ENCODE measurements around the gene SLC35C1. TPM values are rescaled to one million over a fixed set of nuclear protein-coding genes. Genes with fewer than 3 reads are reported as not detected.
A peak's percentile ranks its signal among the peaks of the same experiment; 100 is the strongest.

The SLC35C1 gene
- total RNA-seq, 1 experiment from 2014 or later, result 9.5 TPM

DNA sequence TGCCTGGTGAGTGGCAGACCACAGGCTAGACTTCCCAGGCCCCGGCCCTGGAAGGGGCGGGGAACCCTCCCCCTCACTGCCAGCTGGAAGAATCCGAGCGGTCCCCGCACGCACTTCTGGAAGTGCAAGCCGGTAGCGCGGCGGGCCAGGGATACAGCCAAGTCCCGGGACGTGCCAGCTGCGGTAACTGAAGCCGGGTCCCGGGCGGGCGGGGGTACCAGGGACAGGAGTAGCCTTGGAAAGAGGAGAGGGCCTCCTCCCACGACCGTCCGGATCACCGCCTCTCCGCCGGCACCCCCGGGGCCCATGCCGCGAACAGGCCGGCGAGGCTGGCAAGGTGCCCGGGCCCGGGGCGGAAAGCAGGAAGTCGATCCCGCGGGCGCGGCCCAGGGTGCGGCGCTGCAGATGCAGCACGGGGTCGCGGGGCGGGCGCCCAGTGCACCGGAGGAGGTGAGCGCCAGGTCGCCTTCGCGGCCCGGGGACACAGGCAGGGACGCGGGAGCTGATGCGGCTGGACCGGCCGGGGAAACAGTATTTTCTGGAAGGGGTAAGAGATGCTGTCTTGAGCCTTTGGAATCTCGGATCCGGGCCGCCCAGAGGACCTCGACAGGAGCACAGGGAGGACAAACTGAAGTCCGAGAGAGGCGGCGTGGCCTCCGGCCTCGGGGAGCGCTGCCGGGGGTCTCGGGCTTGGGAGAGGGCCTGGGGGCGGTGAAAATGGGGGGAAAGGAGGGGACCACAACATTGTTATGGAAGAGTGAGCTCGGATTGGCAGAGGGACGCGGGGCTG, 783 bp upstream of the SLC35C1 start:
- peak overlapping the region; percentile 98 for H3K4me2 ChIP-seq (ENCODE audit: low read length)
- TF ChIP-seq, protein P1, sequence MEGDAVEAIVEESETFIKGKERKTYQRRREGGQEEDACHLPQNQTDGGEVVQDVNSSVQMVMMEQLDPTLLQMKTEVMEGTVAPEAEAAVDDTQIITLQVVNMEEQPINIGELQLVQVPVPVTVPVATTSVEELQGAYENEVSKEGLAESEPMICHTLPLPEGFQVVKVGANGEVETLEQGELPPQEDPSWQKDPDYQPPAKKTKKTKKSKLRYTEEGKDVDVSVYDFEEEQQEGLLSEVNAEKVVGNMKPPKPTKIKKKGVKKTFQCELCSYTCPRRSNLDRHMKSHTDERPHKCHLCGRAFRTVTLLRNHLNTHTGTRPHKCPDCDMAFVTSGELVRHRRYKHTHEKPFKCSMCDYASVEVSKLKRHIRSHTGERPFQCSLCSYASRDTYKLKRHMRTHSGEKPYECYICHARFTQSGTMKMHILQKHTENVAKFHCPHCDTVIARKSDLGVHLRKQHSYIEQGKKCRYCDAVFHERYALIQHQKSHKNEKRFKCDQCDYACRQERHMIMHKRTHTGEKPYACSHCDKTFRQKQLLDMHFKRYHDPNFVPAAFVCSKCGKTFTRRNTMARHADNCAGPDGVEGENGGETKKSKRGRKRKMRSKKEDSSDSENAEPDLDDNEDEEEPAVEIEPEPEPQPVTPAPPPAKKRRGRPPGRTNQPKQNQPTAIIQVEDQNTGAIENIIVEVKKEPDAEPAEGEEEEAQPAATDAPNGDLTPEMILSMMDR (conservative IDR thresholded peaks at IDR 0.05; ENCODE audit: low read depth, low read length), result no peak
- TF ChIP-seq EZH2 (IDR thresholded peaks at IDR 0.05; ENCODE audit: low read length, unreplicated experiment), result no peak
- H3K4me1 ChIP-seq (ENCODE audit: insufficient read depth, low read length), result peaks cover 26% of the 10 kb centered on the region
- H3K27me3 ChIP-seq (ENCODE audit: low read length), result no peaks in the 10 kb centered on the region
- POLR2A ChIA-PET (ENCODE audit: unreplicated experiment), result no interaction called here
- H3F3A ChIP-seq (ENCODE audit: low read length, unreplicated experiment), result no peaks in the 10 kb centered on the region
- H3K9ac ChIP-seq (ENCODE audit: low read length), result peak overlapping the region; percentile 68
- intact Hi-C loops (cut with micrococcal nuclease), result loop anchor here (2.0 kb wide), 1 partner anchor 39 kb away; no protein-coding TSS in a partner anchor
- no peak overlapping the region for H3K27ac ChIP-seq (ENCODE audit: low read length)
- no peaks in the 10 kb centered on the region for H3K9me2 ChIP-seq (replicated peaks; ENCODE audit: low read length)
- peak overlapping the region; percentile 97 for H2AFZ ChIP-seq (ENCODE audit: low read length)
- H3K4me3 ChIP-seq (ENCODE audit: low read length), result peak overlapping the region; percentile 91
- H3K79me2 ChIP-seq (ENCODE audit: low read length), result peaks cover 28% of the 10 kb centered on the region
- CTCF ChIA-PET, result interaction anchor here (1.1 kb wide), 1 partner anchor 32 kb away, joined by 4 read pairs; no protein-coding TSS in a partner anchor
- peaks cover 3% of the 10 kb centered on the region; the same call in 1 of the 2 replicates for H4K20me1 ChIP-seq (ENCODE audit: low read length)
- BruUV-seq (replicated peaks), result no TSS peak
- 0 out of 2 replicates have a peak, but pooled peaks cover 2% of the 10 kb centered on the region for H3K36me3 ChIP-seq (ENCODE audit: low read depth, low read length)
- DNase-seq (peak; percentile 53), ATAC-seq (peak; percentile 45)
- H3K9me3 ChIP-seq (ENCODE audit: low read length), result no peaks in the 10 kb centered on the region

DNA sequence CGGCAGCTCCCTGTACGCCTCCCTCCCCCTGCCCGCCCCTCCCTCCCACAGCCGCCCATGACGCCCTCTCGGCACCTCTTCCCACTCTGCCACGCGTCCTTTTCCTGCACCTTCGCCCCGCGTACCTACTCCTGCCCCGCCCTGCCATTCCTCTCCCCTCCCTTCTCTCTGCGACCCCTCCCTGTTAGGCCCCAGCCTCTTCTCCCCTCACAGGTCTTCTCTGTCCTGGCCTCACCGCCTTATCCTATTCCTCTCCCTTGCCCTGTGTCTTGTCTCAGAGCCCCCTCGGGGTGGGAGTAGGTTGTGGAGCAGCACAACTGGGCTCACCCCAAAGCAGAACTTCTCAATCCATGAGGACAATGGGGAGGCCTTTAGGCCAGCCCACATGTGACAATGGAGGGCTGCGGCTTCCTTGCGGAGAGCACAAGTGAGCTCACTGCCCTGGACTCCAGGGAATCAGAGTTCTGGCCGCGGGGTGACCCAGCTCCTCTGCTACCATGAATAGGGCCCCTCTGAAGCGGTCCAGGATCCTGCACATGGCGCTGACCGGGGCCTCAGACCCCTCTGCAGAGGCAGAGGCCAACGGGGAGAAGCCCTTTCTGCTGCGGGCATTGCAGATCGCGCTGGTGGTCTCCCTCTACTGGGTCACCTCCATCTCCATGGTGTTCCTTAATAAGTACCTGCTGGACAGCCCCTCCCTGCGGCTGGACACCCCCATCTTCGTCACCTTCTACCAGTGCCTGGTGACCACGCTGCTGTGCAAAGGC, 539 bp downstream of the SLC35C1 start:
- TF ChIP-seq EZH2 (IDR thresholded peaks at IDR 0.05; ENCODE audit: low read length, unreplicated experiment), result no peak
- no peak for TF ChIP-seq EZH2phosphoT487 (IDR thresholded peaks at IDR 0.05; ENCODE audit: borderline replicate concordance, low read length)
- ATAC-seq (peak; percentile 42), DNase-seq (peak; percentile 27)
- POLR2A ChIA-PET (ENCODE audit: unreplicated experiment), result no interaction called here
- peak overlapping the region; percentile 75 for H2AFZ ChIP-seq (ENCODE audit: low read length)
- peak overlapping the region; percentile 20; the same call in 1 of the 2 replicates for H3K27ac ChIP-seq (ENCODE audit: low read length)
- BruUV-seq (replicated peaks), result TSS peak; percentile 44
- no peaks in the 10 kb centered on the region for H3F3A ChIP-seq (ENCODE audit: low read length, unreplicated experiment)
- intact Hi-C loops (cut with micrococcal nuclease), result loop anchor here (2.0 kb wide), 1 partner anchor 37 kb away; no protein-coding TSS in a partner anchor
- H3K36me3 ChIP-seq (ENCODE audit: low read depth, low read length), result 0 out of 2 replicates have a peak, but pooled peaks cover 4% of the 10 kb centered on the region
- peak overlapping the region; percentile 98 for H3K4me2 ChIP-seq (ENCODE audit: low read length)
- peak overlapping the region; percentile 68 for H3K9ac ChIP-seq (ENCODE audit: low read length)
- peaks cover 26% of the 10 kb centered on the region for H3K4me1 ChIP-seq (ENCODE audit: insufficient read depth, low read length)
- no peaks in the 10 kb centered on the region for H3K9me3 ChIP-seq (ENCODE audit: low read length)
- peak overlapping the region; percentile 91 for H3K4me3 ChIP-seq (ENCODE audit: low read length)
- peaks cover 28% of the 10 kb centered on the region for H3K79me2 ChIP-seq (ENCODE audit: low read length)
- no peaks in the 10 kb centered on the region for H3K9me2 ChIP-seq (replicated peaks; ENCODE audit: low read length)
- H4K20me1 ChIP-seq (ENCODE audit: low read length), result peaks cover 3% of the 10 kb centered on the region; the same call in 1 of the 2 replicates
- H3K27me3 ChIP-seq (ENCODE audit: low read length), result no peaks in the 10 kb centered on the region
- CTCF ChIA-PET, result no interaction called here

DNA sequence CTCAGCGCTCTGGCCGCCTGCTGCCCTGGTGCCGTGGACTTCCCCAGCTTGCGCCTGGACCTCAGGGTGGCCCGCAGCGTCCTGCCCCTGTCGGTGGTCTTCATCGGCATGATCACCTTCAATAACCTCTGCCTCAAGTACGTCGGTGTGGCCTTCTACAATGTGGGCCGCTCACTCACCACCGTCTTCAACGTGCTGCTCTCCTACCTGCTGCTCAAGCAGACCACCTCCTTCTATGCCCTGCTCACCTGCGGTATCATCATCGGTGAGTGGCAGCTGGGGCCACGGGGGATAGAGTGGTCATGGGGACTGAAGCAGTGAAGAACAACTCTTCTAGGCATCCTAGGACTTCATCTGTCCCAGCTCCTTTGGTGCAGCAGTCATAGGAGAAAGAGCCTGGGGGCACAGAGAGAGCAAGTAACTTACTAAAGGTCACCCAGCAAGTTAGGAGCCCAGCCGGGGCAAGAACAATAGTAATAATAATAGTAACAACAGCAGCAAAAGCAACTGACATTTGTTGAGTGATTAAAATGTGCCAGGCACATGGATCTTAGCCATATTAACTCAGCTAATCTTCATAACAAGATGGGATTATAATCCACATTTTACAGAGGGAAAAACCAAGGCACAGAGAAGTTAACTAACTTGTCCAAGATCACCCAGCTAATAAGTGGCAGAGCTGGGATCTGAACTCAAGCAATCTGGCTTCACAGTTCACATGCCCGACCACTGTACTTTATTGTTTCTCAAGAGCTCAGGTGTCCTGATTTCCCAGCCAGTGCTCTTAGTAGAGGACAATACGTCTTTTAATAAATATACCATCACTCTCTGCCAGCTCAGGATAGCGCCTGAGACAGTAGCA, 1.4 kb downstream of the SLC35C1 start:
- H3K79me2 ChIP-seq (ENCODE audit: low read length), result peaks cover 28% of the 10 kb centered on the region
- H3K4me1 ChIP-seq (ENCODE audit: insufficient read depth, low read length), result peaks cover 26% of the 10 kb centered on the region
- H3K27ac ChIP-seq (ENCODE audit: low read length), result no peak overlapping the region
- H3F3A ChIP-seq (ENCODE audit: low read length, unreplicated experiment), result no peaks in the 10 kb centered on the region
- BruUV-seq (replicated peaks), result no TSS peak
- TF ChIP-seq, protein P1 (conservative IDR thresholded peaks at IDR 0.05; ENCODE audit: low read depth, low read length), result no peak
- no peak for TF ChIP-seq EZH2phosphoT487 (IDR thresholded peaks at IDR 0.05; ENCODE audit: borderline replicate concordance, low read length)
- TF ChIP-seq EZH2 (IDR thresholded peaks at IDR 0.05; ENCODE audit: low read length, unreplicated experiment), result no peak
- 0 out of 2 replicates have a peak, but pooled peaks cover 4% of the 10 kb centered on the region for H3K36me3 ChIP-seq (ENCODE audit: low read depth, low read length)
- DNase-seq (no peak), ATAC-seq (no peak)
- H3K9ac ChIP-seq (ENCODE audit: low read length), result no peak overlapping the region
- H3K27me3 ChIP-seq (ENCODE audit: low read length), result no peaks in the 10 kb centered on the region
- H2AFZ ChIP-seq (ENCODE audit: low read length), result no peak overlapping the region
- CTCF ChIA-PET, result no interaction called here
- no peaks in the 10 kb centered on the region for H3K9me2 ChIP-seq (replicated peaks; ENCODE audit: low read length)
- POLR2A ChIA-PET (ENCODE audit: unreplicated experiment), result no interaction called here
- peaks cover 3% of the 10 kb centered on the region; the same call in 1 of the 2 replicates for H4K20me1 ChIP-seq (ENCODE audit: low read length)
- H3K4me2 ChIP-seq (ENCODE audit: low read length), result peak overlapping the region; percentile 98
- intact Hi-C loops (cut with micrococcal nuclease), result no loop called here
- H3K4me3 ChIP-seq (ENCODE audit: low read length), result peak overlapping the region; percentile 91
- no peaks in the 10 kb centered on the region for H3K9me3 ChIP-seq (ENCODE audit: low read length)
